ENCODE data around the gene KCNQ1. TPM values are rescaled to one million over a fixed set of nuclear protein-coding genes. Genes with fewer than 3 reads are reported as not detected.
A peak's percentile ranks its signal among the peaks of the same experiment; 100 is the strongest.

KCNQ1 gene
- total RNA-seq, 6 donors from 2014 or later = 18.0 to 45.4 (median 32.7) TPM

DNA sequence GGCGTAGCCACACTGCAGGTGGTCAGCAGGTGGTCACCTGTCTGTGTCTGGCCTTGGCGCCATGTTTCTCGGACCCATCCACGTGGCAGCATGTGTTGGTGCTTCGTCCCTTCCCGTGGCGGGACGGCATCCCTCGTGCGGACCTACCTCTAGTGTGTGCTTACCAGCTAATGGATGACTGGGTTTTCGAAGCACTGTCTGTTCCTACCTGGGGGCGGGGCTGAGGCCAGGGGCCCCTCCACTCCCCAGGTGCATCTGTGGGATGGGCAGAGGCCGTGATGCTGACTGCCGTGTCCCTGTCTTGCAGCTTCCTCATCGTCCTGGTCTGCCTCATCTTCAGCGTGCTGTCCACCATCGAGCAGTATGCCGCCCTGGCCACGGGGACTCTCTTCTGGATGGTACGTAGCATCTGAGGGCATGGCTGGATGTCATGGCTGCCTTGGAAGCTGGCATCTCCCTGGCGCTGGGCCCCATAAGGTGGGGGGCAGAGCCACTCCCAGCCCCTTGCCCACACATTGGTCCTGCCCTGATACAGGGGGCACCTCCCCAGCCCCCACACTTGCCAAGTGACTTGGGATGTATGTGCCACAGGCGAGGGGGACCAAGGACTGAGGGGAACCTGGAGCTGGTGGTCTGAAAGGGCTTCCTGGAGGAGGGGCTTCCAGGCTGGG lies 82.9 kb downstream of the KCNQ1 start:
- Histone ChIP-seq H3K9me3 (no peaks in the 10 kb centered on the region), H3K4me3 (no peak overlapping the region), H3K36me3 (peaks cover 0 to 16% (median 0%) of the 10 kb centered on the region in 4 donors), H3K27me3 (no peaks in the 10 kb centered on the region), H3K27ac (peak overlapping the region in 1 of 4 donors; percentile 73), H3K4me1 (peaks cover 0 to 28% (median 14%) of the 10 kb centered on the region in 4 donors)
- TF ChIP-seq POLR2A (IDR thresholded peaks at IDR 0.05) (no peak), EP300 (IDR thresholded peaks at IDR 0.05) (no peak), POLR2AphosphoS5 (IDR thresholded peaks at IDR 0.05) (no peak)
- TF ChIP-seq, protein P1, sequence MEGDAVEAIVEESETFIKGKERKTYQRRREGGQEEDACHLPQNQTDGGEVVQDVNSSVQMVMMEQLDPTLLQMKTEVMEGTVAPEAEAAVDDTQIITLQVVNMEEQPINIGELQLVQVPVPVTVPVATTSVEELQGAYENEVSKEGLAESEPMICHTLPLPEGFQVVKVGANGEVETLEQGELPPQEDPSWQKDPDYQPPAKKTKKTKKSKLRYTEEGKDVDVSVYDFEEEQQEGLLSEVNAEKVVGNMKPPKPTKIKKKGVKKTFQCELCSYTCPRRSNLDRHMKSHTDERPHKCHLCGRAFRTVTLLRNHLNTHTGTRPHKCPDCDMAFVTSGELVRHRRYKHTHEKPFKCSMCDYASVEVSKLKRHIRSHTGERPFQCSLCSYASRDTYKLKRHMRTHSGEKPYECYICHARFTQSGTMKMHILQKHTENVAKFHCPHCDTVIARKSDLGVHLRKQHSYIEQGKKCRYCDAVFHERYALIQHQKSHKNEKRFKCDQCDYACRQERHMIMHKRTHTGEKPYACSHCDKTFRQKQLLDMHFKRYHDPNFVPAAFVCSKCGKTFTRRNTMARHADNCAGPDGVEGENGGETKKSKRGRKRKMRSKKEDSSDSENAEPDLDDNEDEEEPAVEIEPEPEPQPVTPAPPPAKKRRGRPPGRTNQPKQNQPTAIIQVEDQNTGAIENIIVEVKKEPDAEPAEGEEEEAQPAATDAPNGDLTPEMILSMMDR (IDR thresholded peaks at IDR 0.05) = no peak
- WGBS, 2 donors = 88 to 93% methylated on average over 3 to 22 of the region's 22 CpGs
- DNase-seq (peak; percentile 19 to 68), ATAC-seq (ENCODE audit: low FRiP score in 2 of 2) (no peak)

DNA sequence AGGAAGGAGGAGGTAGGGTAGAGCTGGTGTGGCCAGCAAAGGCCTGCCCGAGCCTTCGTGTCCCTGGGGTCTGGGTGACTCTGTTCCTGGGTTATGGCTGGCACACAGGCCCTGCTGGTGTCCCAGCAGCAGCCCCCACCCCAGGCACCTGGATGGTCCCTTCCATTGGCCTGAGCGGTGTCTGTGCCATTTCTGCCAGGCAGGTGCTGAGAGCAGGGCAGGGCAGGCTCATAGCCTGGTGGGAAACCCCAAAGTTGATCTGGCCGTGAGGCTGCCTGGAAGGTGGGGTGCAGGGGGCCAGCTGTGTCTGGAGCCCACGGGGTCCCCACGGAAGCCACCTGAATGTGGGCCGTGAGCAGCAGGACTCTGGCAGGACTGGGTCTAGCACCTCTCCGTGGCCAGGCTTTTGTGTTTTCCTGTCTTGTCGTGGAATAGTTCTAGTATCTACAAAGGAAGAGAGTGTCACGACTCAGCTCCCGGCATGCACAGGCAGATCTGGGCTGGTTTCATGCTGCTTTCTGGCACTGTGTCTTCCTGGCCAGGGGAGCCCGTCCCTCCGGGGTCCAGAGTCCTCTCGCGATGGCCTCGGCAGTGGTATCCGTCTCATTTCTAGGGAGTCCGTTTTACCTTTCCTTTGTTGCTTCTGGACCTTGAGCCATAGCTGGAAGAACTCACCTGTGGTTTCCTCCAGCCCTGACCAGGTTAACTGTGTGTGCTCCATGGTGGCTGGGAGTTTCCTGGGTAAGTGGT lies 83.7 kb downstream of the KCNQ1 start:
- peaks cover 0 to 16% (median 0%) of the 10 kb centered on the region in 4 donors for H3K36me3 ChIP-seq
- H3K27ac ChIP-seq = no peak overlapping the region
- no peak overlapping the region for H3K4me3 ChIP-seq
- WGBS, 2 donors = 81 to 86% methylated on average over 17 to 18 of the region's 18 CpGs
- H3K4me1 ChIP-seq = peaks cover 7 to 35% (median 21%) of the 10 kb centered on the region in 4 donors
- DNase-seq (peak; percentile 13 to 54), ATAC-seq (ENCODE audit: low FRiP score in 2 of 2) (no peak)
- H3K27me3 ChIP-seq = no peaks in the 10 kb centered on the region
- no peaks in the 10 kb centered on the region for H3K9me3 ChIP-seq
- TF ChIP-seq POLR2AphosphoS5 (IDR thresholded peaks at IDR 0.05) = no peak
- TF ChIP-seq EP300 (IDR thresholded peaks at IDR 0.05) = no peak
- no peak for TF ChIP-seq POLR2A (IDR thresholded peaks at IDR 0.05)

DNA sequence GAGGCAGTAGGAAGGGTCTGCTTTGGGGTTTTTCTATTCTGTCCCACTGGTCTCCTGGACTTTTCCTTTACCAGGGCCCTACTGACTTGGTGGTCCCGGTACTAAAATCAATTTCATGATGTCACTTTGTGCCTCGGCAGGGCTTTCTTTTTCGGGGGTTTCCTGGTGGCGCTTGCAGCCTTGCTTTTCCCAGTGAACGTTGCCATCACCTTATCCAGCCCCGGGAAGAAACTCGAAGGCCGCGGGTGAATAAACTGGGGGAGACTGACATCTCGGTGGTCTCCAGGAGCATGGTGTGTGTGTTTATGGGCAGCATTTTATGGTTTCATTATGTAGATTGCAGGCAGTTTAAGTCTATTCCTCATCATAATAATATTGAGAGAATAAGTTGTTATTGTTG lies 84.4 kb downstream of the KCNQ1 start:
- no peak overlapping the region for H3K4me3 ChIP-seq
- H3K27me3 ChIP-seq = no peaks in the 10 kb centered on the region
- peaks cover 14 to 42% (median 28%) of the 10 kb centered on the region in 4 donors for H3K4me1 ChIP-seq
- TF ChIP-seq POLR2A (IDR thresholded peaks at IDR 0.05) = no peak
- TF ChIP-seq EP300 (IDR thresholded peaks at IDR 0.05) = no peak
- TF ChIP-seq, protein P1 (IDR thresholded peaks at IDR 0.05) = no peak
- TF ChIP-seq POLR2AphosphoS5 (IDR thresholded peaks at IDR 0.05) = no peak
- H3K36me3 ChIP-seq = peaks cover 0 to 16% (median 0%) of the 10 kb centered on the region in 4 donors
- ATAC-seq (ENCODE audit: low FRiP score in 2 of 2) (no peak), DNase-seq (peak in 1 of 2 donors; percentile 6)
- WGBS, 2 donors = 90 to 92% methylated on average over 10 of the region's 10 CpGs
- H3K9me3 ChIP-seq = no peaks in the 10 kb centered on the region
- H3K27ac ChIP-seq = no peak overlapping the region

DNA sequence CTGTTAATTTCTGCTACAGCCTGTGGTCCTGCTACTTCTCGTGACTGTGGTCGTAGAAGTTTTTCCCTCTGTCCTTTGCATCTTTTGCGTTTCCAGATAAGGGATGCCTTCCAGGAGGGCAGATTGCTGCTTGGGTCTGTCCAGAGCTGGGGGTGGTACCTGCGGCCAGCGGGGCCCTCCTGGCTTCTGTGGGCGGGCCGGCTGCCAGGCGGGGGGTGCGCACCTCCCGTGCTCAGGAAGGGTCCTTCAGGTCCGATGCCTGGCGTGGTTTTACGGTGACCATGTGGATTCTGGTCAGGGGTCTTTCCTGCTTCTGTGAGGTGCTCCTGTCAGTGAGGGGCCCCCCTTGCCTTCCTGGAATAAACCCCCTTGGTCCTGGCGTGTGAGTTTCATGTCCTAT lies 84.8 kb downstream of the KCNQ1 start:
- Histone ChIP-seq H3K4me3 (no peak overlapping the region), H3K9me3 (no peaks in the 10 kb centered on the region), H3K27me3 (no peaks in the 10 kb centered on the region), H3K36me3 (peaks cover 0 to 16% (median 0%) of the 10 kb centered on the region in 4 donors), H3K27ac (no peak overlapping the region), H3K4me1 (peaks cover 15 to 45% (median 29%) of the 10 kb centered on the region in 4 donors)
- ATAC-seq (ENCODE audit: low FRiP score in 2 of 2) = no peak
- TF ChIP-seq, protein P1 (IDR thresholded peaks at IDR 0.05) = no peak
- TF ChIP-seq EP300 (IDR thresholded peaks at IDR 0.05) (no peak), POLR2A (IDR thresholded peaks at IDR 0.05) (no peak), POLR2AphosphoS5 (IDR thresholded peaks at IDR 0.05) (no peak)
- WGBS, 2 donors = 75 to 90% methylated on average over 6 to 14 of the region's 14 CpGs
- DNase-seq = peak; percentile 17 to 75

DNA sequence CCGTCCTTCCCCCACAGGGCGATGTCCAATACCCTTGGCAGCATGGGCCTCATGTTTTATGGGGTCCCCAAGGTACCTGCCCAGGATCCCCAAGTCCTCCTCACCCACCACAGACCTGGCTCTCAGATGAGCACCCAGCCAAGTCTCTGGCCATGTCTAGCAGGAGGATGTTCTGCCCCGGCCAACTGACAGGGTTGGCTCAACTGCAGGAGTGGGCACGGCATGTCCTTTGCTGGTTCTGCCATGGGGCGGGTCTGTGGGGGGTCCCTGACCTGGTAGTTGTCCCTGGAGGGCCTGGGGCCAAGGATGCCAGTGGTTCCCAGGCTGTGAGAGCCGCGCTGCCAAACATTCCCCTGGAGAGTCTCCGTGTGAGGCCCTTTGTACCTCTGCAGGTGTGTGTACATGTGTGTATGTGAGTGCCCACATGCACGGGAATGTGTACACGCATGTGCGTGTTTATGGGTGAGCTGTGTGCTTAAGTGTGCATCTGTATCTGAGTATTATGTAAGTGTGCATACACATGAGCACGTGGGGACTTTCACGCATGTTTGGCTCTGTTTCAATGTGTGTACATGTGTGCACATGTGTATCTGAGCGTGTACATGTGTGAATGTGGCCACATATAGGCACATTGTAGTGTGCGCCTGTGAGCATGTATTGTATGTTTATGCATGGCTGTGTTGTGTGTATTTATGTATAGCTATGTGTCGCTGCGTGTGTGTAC lies 85.5 kb downstream of the KCNQ1 start:
- WGBS, 2 donors = 83 to 88% methylated on average over 11 to 16 of the region's 17 CpGs
- TF ChIP-seq POLR2A (IDR thresholded peaks at IDR 0.05) (no peak), POLR2AphosphoS5 (IDR thresholded peaks at IDR 0.05) (no peak), EP300 (IDR thresholded peaks at IDR 0.05) (no peak)
- TF ChIP-seq, protein P1 (IDR thresholded peaks at IDR 0.05) = no peak

More for the DNA sequence above, 85.5 kb downstream of the KCNQ1 start:
- H3K4me1 ChIP-seq = peaks cover 15 to 45% (median 29%) of the 10 kb centered on the region in 4 donors
- H3K27me3 ChIP-seq = no peaks in the 10 kb centered on the region
- ATAC-seq (ENCODE audit: low FRiP score in 2 of 2) (no peak), DNase-seq (no peak)
- peaks cover 0 to 16% (median 0%) of the 10 kb centered on the region in 4 donors for H3K36me3 ChIP-seq
- no peak overlapping the region for H3K4me3 ChIP-seq
- no peaks in the 10 kb centered on the region for H3K9me3 ChIP-seq
- no peak overlapping the region for H3K27ac ChIP-seq

Measured in upper lobe of left lung (tissue), 6 donors.